Measurements from ENCODE around the gene KRTAP1-5. TPM values are rescaled to one million over a fixed set of nuclear protein-coding genes. Genes with fewer than 3 reads are reported as not detected.
"Not testable (repeated sequence)": the region's sequence is repeated elsewhere in the genome, so short reads cannot be mapped to it uniquely, and the experiment has no call there.

KRTAP1-5 gene
- total RNA-seq, 2 donors from 2014 or later, result not detected

DNA sequence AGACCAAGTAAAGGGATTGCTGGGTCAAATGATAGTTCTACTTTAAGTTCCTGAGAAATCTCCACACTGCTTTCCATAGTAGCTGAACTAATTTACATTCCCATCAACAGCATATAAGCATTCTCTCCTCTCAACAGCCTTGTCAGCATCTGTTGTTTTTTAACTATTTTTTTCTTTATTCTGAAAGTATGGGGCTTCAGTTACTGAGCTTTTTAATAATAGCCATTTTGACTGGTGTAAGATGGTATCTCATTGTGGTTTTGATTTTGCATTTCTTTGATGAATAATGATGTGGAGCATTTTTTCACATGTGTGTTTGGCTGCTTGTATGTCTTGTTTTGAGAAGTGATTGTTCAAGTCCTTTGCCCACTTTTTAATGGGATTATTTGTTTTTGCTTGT, 25.6 kb upstream of the KRTAP1-5 start:
- intact Hi-C loops (cut with DNase I), result no loop called here
- no peak for DNase-seq (ENCODE audit: low spot score)

GRCh38 chr17:41049110-41049509, 22.1 kb upstream of the KRTAP1-5 start:
- intact Hi-C loops (cut with DNase I), result no loop called here
- DNase-seq (ENCODE audit: low spot score), result no peak

DNA sequence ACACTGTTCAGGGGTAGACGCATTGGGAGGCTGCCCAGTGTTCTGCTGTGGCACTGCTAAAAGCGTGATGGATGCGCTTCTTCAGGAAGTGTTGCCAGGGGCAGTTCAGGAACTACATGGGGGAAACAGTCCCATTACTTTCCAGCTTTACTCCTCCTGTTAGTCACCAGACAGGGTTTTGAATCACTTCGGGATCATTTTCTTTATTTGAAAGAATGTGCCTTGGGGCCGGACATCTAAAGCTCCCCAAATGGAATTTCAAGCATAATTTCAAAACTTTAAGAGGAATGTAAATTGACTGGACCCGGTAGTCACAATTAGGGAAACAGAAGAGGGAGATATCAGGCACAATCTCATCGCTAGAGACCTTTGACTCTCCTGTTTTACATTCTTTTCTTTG, 21.4 kb upstream of the KRTAP1-5 start:
- no peak for DNase-seq (ENCODE audit: low spot score)
- intact Hi-C loops (cut with DNase I), result no loop called here

GRCh38 chr17:41046735-41047465, 19.9 kb upstream of the KRTAP1-5 start, which contains the start of gene KRTAP2-1:
KRTAP2-1 (minus strand) TSS chr17:41047316; CDS start chr17:41047267, 49 bp downstream.
- intact Hi-C loops (cut with DNase I); DNase-seq (ENCODE audit: low spot score): not testable (repeated sequence)

DNA sequence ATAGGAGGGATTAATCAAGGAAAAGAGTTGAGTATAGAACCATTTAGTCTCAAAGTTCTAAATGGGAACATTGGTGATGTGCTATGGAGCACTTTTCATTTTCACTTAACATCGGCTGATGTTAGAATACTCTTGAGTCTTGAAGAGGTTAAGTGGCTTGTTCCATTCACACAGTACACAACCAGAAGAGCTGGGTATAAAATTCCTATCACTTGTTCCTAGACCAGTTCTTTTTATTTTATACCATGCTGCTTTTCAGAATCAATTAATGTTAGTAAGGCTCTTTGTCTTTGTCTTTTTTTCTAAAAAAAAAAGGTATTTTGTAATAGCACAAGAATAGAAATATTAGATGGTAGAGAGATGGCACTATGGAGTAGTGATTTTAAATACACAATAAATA, 15.9 kb upstream of the KRTAP1-5 start:
- no peak for DNase-seq (ENCODE audit: low spot score)
- intact Hi-C loops (cut with DNase I), result no loop called here

- DNase-seq (ENCODE audit: low spot score); intact Hi-C loops (cut with DNase I): not testable (repeated sequence)
These were observed 14.0 kb upstream of the KRTAP1-5 start, which contains the start of gene KRTAP1-1 for GRCh38 chr17:41040783-41041571. KRTAP1-1 (minus strand) TSS chr17:41041450; CDS start chr17:41041397, 53 bp downstream.

DNA sequence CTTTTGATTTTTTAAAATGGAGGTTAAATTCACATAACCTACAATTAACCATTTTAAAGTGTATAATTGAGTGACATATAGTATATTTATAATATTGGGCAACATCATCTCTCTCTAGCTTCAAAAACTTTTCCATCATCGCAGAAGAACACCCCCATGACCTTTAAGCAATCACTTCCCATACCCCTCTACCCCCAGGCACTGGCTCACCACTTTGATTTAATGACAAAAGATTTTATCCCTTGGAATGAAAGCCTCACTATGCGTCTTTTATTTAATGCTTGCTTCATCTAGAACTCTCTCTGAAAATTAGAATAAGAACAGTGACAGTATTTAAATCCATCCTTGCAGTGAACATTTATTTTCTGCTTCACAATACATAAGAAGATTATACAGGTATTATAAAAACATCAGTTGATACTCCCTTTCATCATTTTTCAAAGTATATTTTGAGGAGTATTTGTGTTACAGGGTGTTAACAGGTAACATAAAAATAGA, 10.9 kb upstream of the KRTAP1-5 start:
- DNase-seq (ENCODE audit: low spot score), result no peak
- intact Hi-C loops (cut with DNase I), result no loop called here

DNA sequence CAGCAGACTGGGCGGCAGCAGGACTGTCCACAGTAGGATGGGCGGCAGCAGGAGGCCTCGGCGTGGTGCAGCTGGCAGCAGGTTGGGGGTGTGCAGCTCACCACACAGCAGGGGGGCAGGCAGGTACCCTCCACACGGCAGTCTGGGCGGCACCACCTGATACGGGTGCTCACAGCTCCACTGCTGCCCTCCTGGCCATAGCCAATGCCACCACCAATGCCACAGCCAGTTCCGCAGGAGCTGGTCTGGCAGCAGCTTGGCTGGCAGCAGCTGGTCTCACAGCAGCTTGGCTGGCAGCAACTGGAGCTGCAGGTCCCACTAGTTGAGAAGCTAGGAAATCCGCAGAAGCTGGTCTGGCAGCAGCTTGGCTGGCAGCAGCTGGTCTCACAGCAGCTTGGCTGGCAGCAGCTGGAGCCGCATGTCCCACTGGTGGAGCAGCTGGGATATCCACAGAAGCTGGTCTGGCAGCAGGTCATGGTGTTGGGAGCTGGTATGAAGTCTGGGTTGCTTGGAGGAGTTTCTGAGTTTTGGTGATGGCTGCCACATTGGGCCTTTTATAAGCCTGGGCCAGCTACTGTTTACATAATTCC, 7.4 kb upstream of the KRTAP1-5 start, which contains the start of gene KRTAP1-3:
Gene KRTAP1-3, minus strand, starts transcription at position 529 of the 590 bp plus-strand sequence. Its CDS starts 53 bp downstream, at position 476.
- DNase-seq (ENCODE audit: low spot score); intact Hi-C loops (cut with DNase I): not testable (repeated sequence)

DNA sequence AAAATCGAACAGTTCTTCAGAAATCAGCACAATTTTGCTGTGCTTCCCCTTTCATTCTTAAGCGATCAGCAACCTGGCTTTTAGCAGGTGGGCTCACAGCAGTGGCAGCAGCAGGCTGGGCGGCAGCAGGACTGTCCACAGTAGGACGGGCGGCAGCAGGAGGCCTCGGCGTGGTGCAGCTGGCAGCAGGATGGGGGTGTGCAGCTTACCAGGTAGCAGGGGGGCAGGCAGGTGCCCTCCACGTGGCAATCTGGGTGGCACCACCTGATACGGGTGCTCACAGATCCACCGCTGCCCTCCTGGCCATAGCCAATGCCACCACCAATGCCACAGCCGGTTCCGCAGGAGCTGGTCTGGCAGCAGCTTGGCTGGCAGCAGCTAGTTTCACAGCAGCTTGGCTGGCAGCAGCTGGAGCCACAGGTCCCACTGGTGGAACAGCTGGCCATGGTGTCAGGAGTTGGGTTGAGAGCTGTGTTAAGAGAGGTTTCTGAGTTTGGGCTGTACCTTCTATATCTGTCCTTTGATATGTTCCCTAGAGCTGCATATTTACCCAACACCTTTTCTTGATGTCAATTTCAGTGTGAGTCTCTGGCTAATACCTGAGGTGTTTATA, 2.7 kb upstream of the KRTAP1-5 start, which contains the start of gene KRTAP1-4:
Gene KRTAP1-4, minus strand, starts transcription at position 563 of the 613 bp plus-strand sequence. Its CDS starts 117 bp downstream, at position 446.
- intact Hi-C loops (cut with DNase I), result no loop called here
- no peak for DNase-seq (ENCODE audit: low spot score)

- DNase-seq (ENCODE audit: low spot score), result no peak
- intact Hi-C loops (cut with DNase I), result no loop called here
These were observed 2.3 kb downstream of the KRTAP1-5 start for GRCh38 chr17:41024697-41025096.

GRCh38 chr17:41020336-41020735, 6.7 kb downstream of the KRTAP1-5 start:
- intact Hi-C loops (cut with DNase I), result no loop called here
- no peak for DNase-seq (ENCODE audit: low spot score)

DNA sequence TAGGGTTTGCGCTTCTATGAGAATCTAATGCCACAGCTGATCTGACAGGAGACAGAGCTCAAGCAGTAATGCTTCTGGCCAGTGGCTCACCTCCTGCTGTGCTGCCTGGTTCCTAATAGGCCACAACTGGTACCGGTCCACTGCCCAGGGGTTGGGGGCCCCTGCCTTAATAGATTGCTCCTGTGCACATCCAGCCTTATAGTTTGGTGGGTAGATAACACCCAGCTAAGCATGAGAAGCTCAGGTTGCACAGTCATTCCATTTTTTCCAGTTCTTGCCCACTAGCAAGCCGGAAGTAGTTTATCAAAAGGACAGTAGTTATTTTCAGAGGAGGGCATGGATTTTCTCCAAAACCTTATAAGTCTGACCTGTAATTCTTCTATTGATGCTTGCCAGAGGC, 7.6 kb downstream of the KRTAP1-5 start:
- intact Hi-C loops (cut with DNase I), result no loop called here
- no peak for DNase-seq (ENCODE audit: low spot score)

DNA sequence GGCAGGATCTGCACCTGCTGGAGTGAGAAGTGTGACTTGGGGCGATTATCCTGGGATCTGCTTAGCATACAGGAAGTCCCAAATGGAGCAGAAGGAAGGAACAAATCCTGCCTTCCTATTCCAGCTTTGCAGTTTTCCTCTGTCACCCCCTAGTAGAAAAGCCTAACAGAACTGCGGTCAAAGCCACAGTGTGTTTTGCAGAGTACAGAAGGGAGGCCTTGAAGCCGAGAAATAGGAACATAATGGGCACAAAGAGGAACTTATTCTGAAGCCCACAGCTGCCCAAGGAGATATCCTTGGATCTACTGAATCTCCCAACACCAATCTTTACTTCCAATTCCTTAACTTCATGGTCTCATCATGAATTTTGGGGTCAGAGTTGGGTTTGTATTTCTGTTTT, 8.5 kb downstream of the KRTAP1-5 start:
- no peak for DNase-seq (ENCODE audit: low spot score)
- intact Hi-C loops (cut with DNase I), result no loop called here

- no peak for DNase-seq (ENCODE audit: low spot score)
- intact Hi-C loops (cut with DNase I), result no loop called here
These were observed 10.3 kb downstream of the KRTAP1-5 start for GRCh38 chr17:41016578-41017215.

DNA sequence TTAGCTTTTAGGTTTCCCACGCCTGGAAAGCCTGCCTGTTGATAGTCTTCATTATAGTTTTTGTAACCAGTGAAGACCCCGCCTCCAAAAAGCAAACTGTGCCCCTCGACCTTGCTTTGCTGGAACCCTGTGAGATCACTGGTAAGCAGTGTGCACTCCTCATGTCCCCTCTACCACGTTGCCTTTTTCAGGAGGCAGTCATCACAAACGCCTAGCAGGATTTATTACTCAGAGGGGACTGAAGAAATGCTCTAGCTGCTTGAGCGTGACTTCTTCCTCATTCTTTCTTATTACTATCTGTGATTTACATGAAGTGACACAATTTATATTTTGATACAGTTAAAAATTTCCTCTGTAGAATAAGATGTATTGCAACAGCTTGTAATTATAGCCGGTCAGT, 11.6 kb downstream of the KRTAP1-5 start:
- intact Hi-C loops (cut with DNase I), result no loop called here
- DNase-seq (ENCODE audit: low spot score), result no peak

- intact Hi-C loops (cut with DNase I), result no loop called here
- no peak for DNase-seq (ENCODE audit: low spot score)
These were observed 13.4 kb downstream of the KRTAP1-5 start for GRCh38 chr17:41013606-41014005.

GRCh38 chr17:41013181-41013580, 13.8 kb downstream of the KRTAP1-5 start:
- intact Hi-C loops (cut with DNase I), result no loop called here
- DNase-seq (ENCODE audit: low spot score), result no peak

DNA sequence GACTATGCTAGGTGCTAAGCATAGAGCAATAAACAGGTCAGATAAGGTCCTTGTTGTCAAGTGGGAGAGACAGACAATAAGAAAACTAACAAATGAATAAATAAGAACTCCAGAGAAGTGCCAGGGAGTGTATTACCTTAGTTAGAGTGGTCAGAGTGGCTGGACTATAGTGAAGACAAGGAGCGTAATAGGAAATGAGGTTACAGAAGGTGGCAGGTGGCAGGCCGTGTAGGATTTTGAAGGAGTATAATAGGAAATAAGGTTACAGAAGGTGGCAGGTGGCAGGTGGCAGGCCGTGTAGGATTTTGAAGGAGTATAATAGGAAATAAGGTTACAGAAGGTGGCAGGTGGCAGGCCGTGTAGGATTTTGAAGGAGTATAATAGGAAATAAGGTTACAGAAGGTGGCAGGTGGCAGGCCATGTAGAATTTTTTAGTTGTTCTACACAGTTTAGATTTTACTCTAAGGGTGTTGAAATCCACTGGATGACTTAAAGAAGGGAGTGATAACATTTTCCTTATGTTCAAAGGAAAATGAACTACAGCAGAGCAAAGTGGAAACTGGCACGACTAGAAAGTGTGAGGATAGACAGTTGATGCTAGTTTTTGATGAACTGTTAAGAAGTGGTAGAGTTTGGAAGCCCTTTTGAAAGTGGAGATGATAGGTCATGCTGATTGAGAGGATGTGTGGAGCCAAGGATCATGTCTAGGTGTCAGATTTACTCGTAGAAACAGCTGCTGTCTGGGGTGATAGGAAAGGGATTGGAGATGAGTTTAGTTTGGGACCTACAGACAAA, 14.5 kb downstream of the KRTAP1-5 start:
- no peak for DNase-seq (ENCODE audit: low spot score)

More for the DNA sequence above, 14.5 kb downstream of the KRTAP1-5 start:
- intact Hi-C loops (cut with DNase I), result no loop called here
